Esophagus muscularis mucosa (tissue), 4 donors: Measurements from ENCODE around the gene MAGI2. TPM values are rescaled to one million over a fixed set of nuclear protein-coding genes. Genes with fewer than 3 reads are reported as not detected.

Source experiments
- DNase-seq: peaks from one replicate; pipeline ENCODE4 v3.0.0-alpha.2; 2017; ENCODE audit errors: extremely low spot score
- H3K27ac ChIP-seq, 4 donors: fragments of 200-600 bp; sonication (generic); replicated peaks in 1 of 4; 1 replicate in 3 of 4; 2 replicates in 1 of 4; pipeline ENCODE4 v1.5.1; 2016 to 2019; ENCODE audit warnings: mild to moderate bottlenecking in 1 of 4
- H3K27me3 ChIP-seq, 4 donors: fragments of 200-600 bp; sonication (generic); one replicate each; pipeline versions ENCODE4 v1.5.1 to v1.6.0; 2016 to 2019
- H3K36me3 ChIP-seq, 4 donors: fragments of 200-600 bp; sonication (generic); one replicate each; pipeline ENCODE4 v1.5.1; 2016 to 2019
- H3K4me1 ChIP-seq, 4 donors: fragments of 200-600 bp; sonication (generic); one replicate each; pipeline ENCODE4 v1.5.1; 2016 to 2019
- H3K4me3 ChIP-seq, 4 donors: fragments of 200-600 bp; sonication (generic); 1 replicate in 2 of 4; 2 replicates in 2 of 4; pipeline ENCODE4 v1.5.1; 2016 to 2019; ENCODE audit warnings: mild to moderate bottlenecking in 4 of 4, moderate library complexity in 1 of 4
- H3K9me3 ChIP-seq, 4 donors: fragments of 200-600 bp; sonication (generic); 1 replicate in 3 of 4; 2 replicates in 1 of 4; pipeline ENCODE4 v1.5.1; 2016 to 2019
- CTCF ChIP-seq, 3 experiments: fragments of 200-600 bp in 2 of 3; fragments of 450-650 bp in 1 of 3; sonication (generic) in 2 of 3; IDR thresholded peaks; one replicate each; pipeline ENCODE4 v1.5.1; 2017 to 2019; ENCODE audit warnings: antibody characterized with exemption in 3 of 3, mild to moderate bottlenecking in 2 of 3, moderate library complexity in 1 of 3
- EP300 ChIP-seq: sonication (generic); formaldehyde crosslinking; IDR thresholded peaks from one replicate; pipeline ENCODE4 v1.6.1; 2017; ENCODE audit warnings: antibody characterized with exemption
- POLR2A ChIP-seq: fragments of 450-650 bp; IDR thresholded peaks from one replicate; pipeline ENCODE4 v1.6.1; 2017; ENCODE audit warnings: antibody characterized with exemption, moderate library complexity, mild to moderate bottlenecking, low read depth
- POLR2AphosphoS5 ChIP-seq, 2 donors: sonication (generic); formaldehyde crosslinking; IDR thresholded peaks; one replicate each; pipeline ENCODE4 v1.6.1; 2017; ENCODE audit warnings: antibody characterized with exemption in 2 of 2
- WGBS: methylation state at CpG from one replicate; pipeline ENCODE4 v1.1.5; 2018; 5-methylcytosine and 5-hydroxymethylcytosine counted together
- intact Hi-C: fragments of 100-400 bp; cut with DNase I; formaldehyde crosslinking; loops from one replicate; pipeline ENCODE4 v1.15.1; 2023
- total RNA-seq, 4 donors: library from RNA; depleted of rRNA; stranded (reverse); fragments of >200 nt; gene quantifications; one replicate each; pipeline versions ENCODE4 v1.1.0 to v1.2.1, GENCODE V29; 2016

MAGI2 gene
- total RNA-seq, 4 donors from 2014 or later: 14.4 to 22.3 (median 21.2) TPM

DNA sequence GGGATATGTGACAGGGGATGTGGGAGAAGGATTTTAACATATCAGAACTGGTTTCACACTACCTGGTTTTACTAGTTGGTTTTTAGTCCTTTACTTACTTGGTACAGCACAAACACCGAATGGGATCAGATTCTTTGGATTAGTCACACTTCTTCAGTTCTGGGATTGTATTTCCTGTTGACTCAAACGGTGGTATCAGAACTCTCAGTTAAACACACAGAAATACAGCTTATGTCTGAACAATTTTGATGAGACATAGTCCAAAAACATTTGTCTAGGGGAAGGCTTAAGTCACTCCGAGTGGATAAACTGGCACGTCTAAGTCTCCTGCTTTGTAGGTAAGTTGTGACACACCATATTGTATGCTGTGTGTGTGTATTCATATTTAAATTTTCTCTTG, 1174.4 kb downstream of the MAGI2 start:
- no peak for TF ChIP-seq POLR2A
- TF ChIP-seq EP300: no peak
- TF ChIP-seq POLR2AphosphoS5 (IDR thresholded peaks at IDR 0.05): no peak
- TF ChIP-seq CTCF (IDR thresholded peaks at IDR 0.05): no peak
- Histone ChIP-seq H3K4me1 (peaks cover 0 to 10% (median 7%) of the 10 kb centered on the region in 4 donors), H3K4me3 (no peak overlapping the region), H3K9me3 (no peaks in the 10 kb centered on the region), H3K27me3 (no peaks in the 10 kb centered on the region), H3K36me3 (no peaks in the 10 kb centered on the region), H3K27ac (no peak overlapping the region)
- intact Hi-C loops: no loop called here
- DNase-seq: no peak
- WGBS: 83% methylated on average over 4 of the region's 4 CpGs

DNA sequence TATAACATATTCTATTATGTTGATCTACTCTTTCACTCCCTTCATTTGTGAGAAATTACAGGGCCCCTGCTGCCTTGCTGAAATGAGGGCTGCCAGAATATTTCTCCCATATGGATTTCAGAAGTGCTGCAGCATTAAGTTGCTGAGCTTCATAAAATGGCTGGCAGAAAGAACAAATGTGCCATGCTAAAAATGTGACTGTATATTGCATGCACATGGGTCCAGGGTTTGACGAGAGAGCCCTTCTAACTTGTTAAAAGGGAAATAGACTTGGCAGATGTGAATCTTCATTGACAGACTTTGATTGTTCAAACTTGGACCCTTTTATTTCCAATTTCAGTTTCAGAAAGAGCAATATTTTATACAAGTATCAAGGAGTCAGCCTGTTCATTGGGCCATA, 1186.3 kb downstream of the MAGI2 start:
- Histone ChIP-seq H3K4me3 (no peak overlapping the region), H3K36me3 (no peaks in the 10 kb centered on the region), H3K27ac (no peak overlapping the region), H3K9me3 (no peaks in the 10 kb centered on the region), H3K27me3 (no peaks in the 10 kb centered on the region), H3K4me1 (no peaks in the 10 kb centered on the region)
- TF ChIP-seq EP300: no peak
- no peak for TF ChIP-seq CTCF (IDR thresholded peaks at IDR 0.05)
- no peak for TF ChIP-seq POLR2AphosphoS5 (IDR thresholded peaks at IDR 0.05)
- TF ChIP-seq POLR2A: no peak
- intact Hi-C loops: no loop called here
- DNase-seq: no peak
- 100% methylated on average over 1 of the region's 1 CpG for WGBS

DNA sequence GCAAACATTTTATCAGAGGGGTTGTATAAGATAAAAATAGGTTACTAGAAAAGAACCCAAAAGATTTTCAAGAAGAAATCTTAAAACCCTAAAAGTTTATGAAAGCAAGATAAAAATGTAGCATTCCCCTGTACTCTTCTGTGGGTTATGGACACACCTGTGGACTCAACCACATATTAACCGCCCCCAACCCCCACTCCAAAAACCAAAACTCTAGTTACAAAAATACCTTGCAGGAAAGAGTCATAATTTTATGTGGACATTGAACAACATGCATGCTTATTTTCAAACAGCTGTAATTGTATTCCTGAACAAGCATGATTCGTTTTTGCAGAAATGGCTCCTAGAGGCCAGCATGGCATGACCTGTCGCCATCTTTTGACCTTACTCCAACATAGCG, 1188.0 kb downstream of the MAGI2 start:
- no peaks in the 10 kb centered on the region for H3K36me3 ChIP-seq
- H3K4me3 ChIP-seq: no peak overlapping the region
- no peaks in the 10 kb centered on the region for H3K27me3 ChIP-seq
- no peak overlapping the region for H3K27ac ChIP-seq
- no peak for DNase-seq
- WGBS: 90% methylated on average over 4 of the region's 4 CpGs
- no peaks in the 10 kb centered on the region for H3K9me3 ChIP-seq
- H3K4me1 ChIP-seq: no peaks in the 10 kb centered on the region
- intact Hi-C loops: no loop called here
- TF ChIP-seq EP300 (no peak), POLR2A (no peak), CTCF (IDR thresholded peaks at IDR 0.05) (no peak), POLR2AphosphoS5 (IDR thresholded peaks at IDR 0.05) (no peak)

DNA sequence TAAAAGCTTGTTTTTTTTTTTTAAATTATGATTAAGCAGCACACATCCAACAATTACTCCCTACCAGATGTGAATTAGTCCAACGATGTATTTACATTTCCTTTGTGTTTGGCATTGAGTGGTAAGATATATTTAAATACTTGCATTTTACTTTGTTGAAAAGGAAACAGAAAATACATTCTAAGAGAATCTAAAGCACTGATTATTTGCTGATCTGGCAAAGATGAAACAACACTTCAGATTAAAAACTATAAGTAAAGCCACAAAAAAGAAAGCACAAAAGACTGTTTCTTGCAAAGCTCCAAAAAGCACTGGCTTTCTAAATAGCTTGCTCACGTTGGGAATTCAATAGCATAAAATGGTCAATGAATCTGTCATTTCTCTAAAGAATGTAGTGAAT, 1188.4 kb downstream of the MAGI2 start:
- H3K4me3 ChIP-seq: no peak overlapping the region
- no peaks in the 10 kb centered on the region for H3K27me3 ChIP-seq
- no peak for TF ChIP-seq EP300
- TF ChIP-seq POLR2AphosphoS5 (IDR thresholded peaks at IDR 0.05): no peak
- no peak for TF ChIP-seq CTCF (IDR thresholded peaks at IDR 0.05)
- no peak for TF ChIP-seq POLR2A
- no peaks in the 10 kb centered on the region for H3K9me3 ChIP-seq
- intact Hi-C loops: no loop called here
- no peaks in the 10 kb centered on the region for H3K4me1 ChIP-seq
- DNase-seq: no peak
- no peaks in the 10 kb centered on the region for H3K36me3 ChIP-seq
- no peak overlapping the region for H3K27ac ChIP-seq
- 58% methylated on average over 2 of the region's 2 CpGs for WGBS

DNA sequence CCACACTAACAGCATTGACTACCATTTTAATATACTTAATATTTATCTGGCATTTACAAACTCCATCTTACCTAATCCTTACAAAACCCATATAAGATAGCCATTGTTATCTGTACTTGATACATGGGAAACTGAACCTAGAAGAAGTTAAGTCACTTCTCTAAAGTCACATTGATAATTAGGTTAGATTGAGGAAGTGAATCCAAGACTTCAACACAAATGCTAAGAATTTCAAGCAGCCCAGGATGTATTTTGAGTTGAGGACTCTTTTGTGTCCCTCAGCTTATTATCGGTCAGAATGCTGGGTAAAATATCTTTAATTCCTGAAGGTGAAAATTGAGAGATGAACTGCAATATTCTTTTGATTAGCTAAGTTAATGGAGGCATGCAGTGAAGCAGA, 1189.4 kb downstream of the MAGI2 start:
- intact Hi-C loops: no loop called here
- 100% methylated on average over 1 of the region's 1 CpG for WGBS
- Histone ChIP-seq H3K36me3 (no peaks in the 10 kb centered on the region), H3K27ac (no peak overlapping the region), H3K4me3 (no peak overlapping the region), H3K9me3 (no peaks in the 10 kb centered on the region), H3K27me3 (no peaks in the 10 kb centered on the region), H3K4me1 (no peaks in the 10 kb centered on the region)
- DNase-seq: no peak
- TF ChIP-seq EP300 (no peak), CTCF (IDR thresholded peaks at IDR 0.05) (no peak), POLR2AphosphoS5 (IDR thresholded peaks at IDR 0.05) (no peak), POLR2A (no peak)
